Activated T-cell treated with anti-CD3 and anti-CD28 coated beads, Interleukin-2, amount 50 U/mL, for 1 hour (primary cell): ENCODE measurements around the gene ABHD2.
"Not testable (repeated sequence)": the region's sequence is repeated elsewhere in the genome, so short reads cannot be mapped to it uniquely, and the experiment has no call there.

Source experiments
- DNase-seq: peaks from one replicate; pipeline ENCODE4 v3.0.0-alpha.2; 2020

The ABHD2 gene

GRCh38 chr15:89141159-89141558, 52.9 kb downstream of the ABHD2 start:
- DNase-seq = not testable (repeated sequence)

GRCh38 chr15:89141885-89142284, 53.6 kb downstream of the ABHD2 start:
- DNase-seq = no peak

GRCh38 chr15:89142423-89142822, 54.2 kb downstream of the ABHD2 start:
- DNase-seq = no peak

- DNase-seq = no peak
Observed at GRCh38 chr15:89143503-89144162, 55.4 kb downstream of the ABHD2 start.

- DNase-seq = no peak
Observed at GRCh38 chr15:89144491-89144890, 56.2 kb downstream of the ABHD2 start.

GRCh38 chr15:89146366-89146765, 58.1 kb downstream of the ABHD2 start:
- no peak for DNase-seq

- no peak for DNase-seq
Observed at GRCh38 chr15:89148126-89148525, 59.9 kb downstream of the ABHD2 start.

- DNase-seq = no peak
Observed at GRCh38 chr15:89149501-89150101, 61.3 kb downstream of the ABHD2 start.

GRCh38 chr15:89150287-89150686, 62.0 kb downstream of the ABHD2 start:
- DNase-seq = no peak

GRCh38 chr15:89150762-89151664, 62.8 kb downstream of the ABHD2 start:
- no peak for DNase-seq

- DNase-seq = no peak
Observed at GRCh38 chr15:89155122-89155521, 66.9 kb downstream of the ABHD2 start.

- DNase-seq = no peak
Observed at GRCh38 chr15:89155656-89156055, 67.4 kb downstream of the ABHD2 start.

- no peak for DNase-seq
Observed at GRCh38 chr15:89157061-89157460, 68.8 kb downstream of the ABHD2 start.

GRCh38 chr15:89157918-89158564, 69.8 kb downstream of the ABHD2 start:
- DNase-seq = no peak

GRCh38 chr15:89161666-89162065, 73.4 kb downstream of the ABHD2 start:
- no peak for DNase-seq

- DNase-seq = no peak
Observed at GRCh38 chr15:89163271-89164055, 75.2 kb downstream of the ABHD2 start.

GRCh38 chr15:89164712-89165211, 76.5 kb downstream of the ABHD2 start:
- DNase-seq = no peak

- DNase-seq = no peak
Observed at GRCh38 chr15:89165677-89166076, 77.4 kb downstream of the ABHD2 start.

- DNase-seq = no peak
Observed at GRCh38 chr15:89167267-89168176, 79.3 kb downstream of the ABHD2 start.

GRCh38 chr15:89168316-89168833, 80.1 kb downstream of the ABHD2 start:
- DNase-seq = no peak

- no peak for DNase-seq
Observed at GRCh38 chr15:89170364-89170763, 82.1 kb downstream of the ABHD2 start.
